ENCODE data around the gene MOGAT3.

The MOGAT3 gene

GRCh38 chr7:101233907-101234547, 33.2 kb upstream of the MOGAT3 start:
- no peak for DNase-seq (ENCODE audit: low spot score)

GRCh38 chr7:101232141-101232850, 31.5 kb upstream of the MOGAT3 start:
- no peak for DNase-seq (ENCODE audit: low spot score)

GRCh38 chr7:101231644-101232043, 30.8 kb upstream of the MOGAT3 start:
- no peak for DNase-seq (ENCODE audit: low spot score)

- DNase-seq (ENCODE audit: low spot score): no peak
Observed at GRCh38 chr7:101226721-101227120, 25.9 kb upstream of the MOGAT3 start.

DNA sequence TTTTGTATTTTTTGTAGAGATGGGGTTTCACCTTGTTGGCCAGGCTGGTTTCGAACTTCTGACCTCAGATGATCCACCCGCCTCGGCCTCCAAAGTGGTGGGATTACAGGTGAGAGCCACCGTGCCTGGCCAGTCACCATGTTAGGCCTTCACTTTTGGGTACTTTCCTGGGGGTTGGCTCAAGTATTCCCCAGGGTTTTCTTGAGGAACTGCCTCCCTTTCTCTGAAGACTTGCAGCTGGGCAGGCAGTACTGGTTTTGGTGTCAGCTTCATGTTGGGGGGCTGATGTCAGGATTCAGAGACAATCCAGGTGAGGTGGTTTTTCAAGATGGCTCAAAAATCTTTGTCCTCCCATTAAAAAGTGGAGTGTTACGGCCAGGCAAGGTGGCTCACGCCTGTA, 24.8 kb upstream of the MOGAT3 start:
- no peak for DNase-seq (ENCODE audit: low spot score)

DNA sequence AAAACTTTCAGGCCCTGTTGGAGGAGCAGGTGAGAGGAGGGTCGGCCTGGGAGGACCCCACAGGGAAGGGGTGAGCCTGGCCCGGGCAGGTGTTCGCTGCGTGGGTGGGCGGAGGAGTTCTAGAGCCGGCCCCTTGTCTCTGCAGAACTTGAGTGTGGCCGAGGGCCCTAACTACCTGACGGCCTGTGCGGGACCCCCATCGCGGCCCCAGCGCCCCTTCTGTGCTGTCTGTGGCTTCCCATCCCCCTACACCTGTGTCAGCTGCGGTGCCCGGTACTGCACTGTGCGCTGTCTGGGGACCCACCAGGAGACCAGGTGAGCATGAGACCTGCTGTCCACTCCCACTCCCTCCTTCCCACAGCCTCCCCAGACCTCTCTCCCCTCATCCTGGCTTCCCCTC, 22.7 kb upstream of the MOGAT3 start:
- DNase-seq (ENCODE audit: low spot score): no peak

GRCh38 chr7:101222275-101222830, 21.5 kb upstream of the MOGAT3 start:
- DNase-seq (ENCODE audit: low spot score): no peak

GRCh38 chr7:101220295-101220694, 19.5 kb upstream of the MOGAT3 start:
- no peak for DNase-seq (ENCODE audit: low spot score)

GRCh38 chr7:101218236-101219125, 17.6 kb upstream of the MOGAT3 start:
- no peak for DNase-seq (ENCODE audit: low spot score)

- peak; percentile 96 for DNase-seq (ENCODE audit: low spot score)
Observed at GRCh38 chr7:101217388-101218235, 16.8 kb upstream of the MOGAT3 start, which contains the start of the genes PLOD3 and ZNHIT1. TSS of gene PLOD3 (minus strand) at chr7:101217581. CDS start at chr7:101217274, 307 bp downstream. TSS of gene ZNHIT1 (plus strand) at chr7:101218165. CDS start at chr7:101218196, 31 bp downstream.

DNA sequence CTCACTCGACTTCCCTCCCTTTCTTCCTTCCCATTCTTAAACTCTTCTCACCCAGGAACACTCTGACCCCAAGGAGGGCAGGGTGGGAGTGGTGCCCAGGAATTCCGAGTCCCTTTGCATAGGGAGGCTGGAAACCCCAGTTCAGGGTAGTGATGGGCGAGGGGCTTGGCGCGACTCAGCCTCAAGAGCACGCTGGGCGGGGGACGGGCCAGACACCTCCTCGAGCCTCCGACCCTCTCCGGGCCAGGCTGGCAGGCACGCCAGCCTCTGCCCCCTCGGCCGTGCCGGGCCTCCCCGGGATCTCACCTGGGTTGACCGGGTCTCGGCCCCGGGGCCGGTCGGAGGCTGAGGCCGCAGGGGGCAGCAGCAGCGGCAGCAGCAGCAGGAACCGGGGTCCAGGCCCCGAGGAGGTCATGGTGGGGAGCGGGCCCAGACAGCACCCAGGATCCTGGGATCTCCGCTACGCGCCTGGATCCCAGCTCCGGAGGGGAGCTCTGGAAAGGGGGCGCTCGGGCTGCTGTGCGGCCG, 16.1 kb upstream of the MOGAT3 start:
- DNase-seq (ENCODE audit: low spot score): no peak

GRCh38 chr7:101216001-101216859, 15.4 kb upstream of the MOGAT3 start:
- no peak for DNase-seq (ENCODE audit: low spot score)

DNA sequence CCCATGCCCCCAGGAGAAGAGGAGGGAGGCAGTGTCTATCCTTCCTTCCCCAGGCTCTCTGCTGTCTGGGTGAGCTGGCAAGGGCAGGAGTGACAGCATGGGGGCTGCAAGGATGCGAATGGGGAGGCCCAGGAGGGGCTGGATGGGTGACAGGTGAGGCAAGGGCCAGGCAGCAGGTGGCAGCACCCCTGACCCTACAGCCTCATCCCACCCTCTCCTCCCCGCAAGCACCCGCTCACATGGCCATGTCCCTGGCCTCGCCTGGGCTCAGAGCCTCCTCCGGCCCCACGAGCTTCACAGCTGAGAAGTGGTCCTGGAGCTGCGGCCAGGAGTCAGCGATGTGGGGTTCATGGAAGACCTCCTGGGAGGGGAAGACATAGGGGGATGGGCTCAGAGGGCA, 11.2 kb upstream of the MOGAT3 start:
- DNase-seq (ENCODE audit: low spot score): no peak

DNA sequence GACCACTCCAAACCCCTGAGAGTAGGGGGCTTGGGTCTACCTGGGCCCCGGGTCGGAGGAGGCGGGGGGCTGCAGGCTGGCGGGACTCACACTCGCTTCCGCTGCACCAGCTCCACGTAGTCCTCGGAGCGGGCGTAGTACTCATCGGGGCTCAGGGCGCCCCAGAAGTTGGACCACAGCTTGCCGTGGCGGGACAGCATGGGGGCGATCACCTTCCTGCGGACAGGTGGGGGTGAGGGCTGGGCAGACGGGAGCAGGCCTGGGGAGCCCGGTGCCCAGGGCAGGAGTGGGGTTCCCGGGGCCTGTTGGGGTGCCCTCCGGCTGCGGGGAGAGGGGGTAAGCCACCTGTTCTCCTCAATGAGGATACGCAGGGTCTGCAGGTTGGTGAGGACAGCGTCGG, 10.7 kb upstream of the MOGAT3 start:
- DNase-seq (ENCODE audit: low spot score): no peak

- no peak for DNase-seq (ENCODE audit: low spot score)
Observed at GRCh38 chr7:101210143-101210542, 9.3 kb upstream of the MOGAT3 start.

- no peak for DNase-seq (ENCODE audit: low spot score)
Observed at GRCh38 chr7:101208794-101209193, 8.0 kb upstream of the MOGAT3 start.

DNA sequence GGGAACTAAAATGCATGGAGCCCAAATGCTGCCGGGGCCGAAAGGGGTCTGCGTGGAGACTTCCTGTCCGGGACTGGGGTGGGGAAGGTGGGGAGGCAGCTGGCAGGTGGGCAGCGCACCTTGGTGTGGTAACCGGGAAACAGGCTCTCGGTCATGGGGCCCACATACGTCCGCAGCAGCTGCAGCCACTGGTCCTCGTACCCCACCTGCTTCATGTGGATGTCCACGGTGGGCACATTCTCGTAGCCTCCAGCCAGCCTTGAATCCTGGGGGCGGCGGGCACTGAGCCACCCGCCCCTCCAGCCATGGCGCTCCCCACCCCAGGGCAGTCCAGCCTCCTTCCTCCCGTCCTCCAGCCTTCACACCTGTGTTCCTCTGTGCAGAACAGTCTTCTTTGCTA, 6.6 kb upstream of the MOGAT3 start:
- no peak for DNase-seq (ENCODE audit: low spot score)

DNA sequence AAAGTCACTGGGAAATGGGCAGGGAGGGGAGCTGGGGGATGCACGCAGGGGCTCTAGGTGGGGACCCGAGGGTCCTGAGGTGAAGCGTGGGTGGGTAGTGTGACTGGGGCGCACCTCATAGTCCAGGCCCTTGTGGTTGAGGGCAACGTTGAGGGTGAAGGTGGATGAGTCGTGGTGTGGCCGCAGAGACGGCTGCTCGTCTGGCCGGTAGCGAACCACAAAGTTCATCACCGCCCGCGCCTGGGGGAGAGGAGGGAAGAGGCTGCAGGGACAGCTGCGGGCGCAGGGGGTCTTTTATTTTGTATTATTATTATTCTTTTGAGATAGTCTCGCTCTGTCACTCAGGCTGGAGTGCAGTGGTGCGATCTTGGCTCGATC, 5.8 kb upstream of the MOGAT3 start:
- no peak for DNase-seq (ENCODE audit: low spot score)

GRCh38 chr7:101205901-101206664, 5.2 kb upstream of the MOGAT3 start:
- DNase-seq (ENCODE audit: low spot score): no peak

Measured in CD4-positive, alpha-beta T cell treated with Interleukin-6 at 100 ng/mL for 8 hours (primary cell).